ENCODE measurements around the gene HCK. TPM values are rescaled to one million over a fixed set of nuclear protein-coding genes. Genes with fewer than 3 reads are reported as not detected.

The HCK gene
- total RNA-seq, 1 experiment from 2014 or later, result 1.3 TPM

DNA sequence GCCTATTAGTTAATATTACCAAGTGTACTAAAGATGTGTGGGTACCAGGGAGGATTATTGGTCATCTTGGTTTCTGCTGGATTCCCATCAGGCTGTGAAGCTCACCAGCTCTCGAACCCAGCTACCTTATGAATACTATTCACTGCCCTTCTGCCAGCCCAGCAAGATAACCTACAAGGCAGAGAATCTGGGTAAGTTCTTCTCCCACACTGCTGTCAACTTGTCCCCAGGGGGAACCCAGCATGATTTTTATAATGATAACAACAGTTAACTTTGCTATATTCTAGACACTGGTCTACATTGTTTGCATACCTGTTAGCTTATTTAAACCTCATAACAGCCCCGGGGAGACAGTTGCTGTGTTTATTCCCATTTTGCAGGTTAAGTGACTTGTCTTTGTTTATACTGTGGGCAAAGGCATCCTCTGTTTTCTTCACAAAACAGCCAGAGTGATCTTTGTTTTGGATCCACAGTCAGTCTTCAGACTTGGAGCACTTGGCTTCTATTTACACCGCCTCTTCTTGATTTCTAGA, 84.0 kb downstream of the HCK start:
- Mint-ChIP-seq H3K27me3 (ENCODE audit: low read depth) (no peaks in the 10 kb centered on the region), H3K9me3 (no peaks in the 10 kb centered on the region), H3K36me3 (peaks cover 38% of the 10 kb centered on the region), H3K4me1 (peaks cover 5% of the 10 kb centered on the region; the same call in 1 of the 2 replicates), H3K4me3 (no peak overlapping the region), H3K27ac (no peak overlapping the region)
- TF ChIP-seq ZNF232 (CRISPR knock-in tag; IDR thresholded peaks at IDR 0.05) (no peak), GTF2I (CRISPR knock-in tag; conservative IDR thresholded peaks at IDR 0.05) (no peak), RORB (CRISPR knock-in tag; IDR thresholded peaks at IDR 0.05) (no peak), ZNF121 (CRISPR knock-in tag; IDR thresholded peaks at IDR 0.05) (no peak), OVOL2 (CRISPR knock-in tag; IDR thresholded peaks at IDR 0.05; ENCODE audit: borderline replicate concordance) (no peak), ZBTB21 (CRISPR knock-in tag; IDR thresholded peaks at IDR 0.05; ENCODE audit: borderline replicate concordance) (no peak), NFE2L1 (CRISPR knock-in tag; IDR thresholded peaks at IDR 0.05) (no peak), ESRRA (CRISPR knock-in tag; IDR thresholded peaks at IDR 0.05; ENCODE audit: borderline replicate concordance) (no peak), SMAD3 (CRISPR knock-in tag; IDR thresholded peaks at IDR 0.05; ENCODE audit: borderline replicate concordance) (no peak)
- TF ChIP-seq, protein P1, sequence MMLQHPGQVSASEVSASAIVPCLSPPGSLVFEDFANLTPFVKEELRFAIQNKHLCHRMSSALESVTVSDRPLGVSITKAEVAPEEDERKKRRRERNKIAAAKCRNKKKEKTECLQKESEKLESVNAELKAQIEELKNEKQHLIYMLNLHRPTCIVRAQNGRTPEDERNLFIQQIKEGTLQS (CRISPR knock-in tag; conservative IDR thresholded peaks at IDR 0.05), result no peak
- TF ChIP-seq, protein P2, sequence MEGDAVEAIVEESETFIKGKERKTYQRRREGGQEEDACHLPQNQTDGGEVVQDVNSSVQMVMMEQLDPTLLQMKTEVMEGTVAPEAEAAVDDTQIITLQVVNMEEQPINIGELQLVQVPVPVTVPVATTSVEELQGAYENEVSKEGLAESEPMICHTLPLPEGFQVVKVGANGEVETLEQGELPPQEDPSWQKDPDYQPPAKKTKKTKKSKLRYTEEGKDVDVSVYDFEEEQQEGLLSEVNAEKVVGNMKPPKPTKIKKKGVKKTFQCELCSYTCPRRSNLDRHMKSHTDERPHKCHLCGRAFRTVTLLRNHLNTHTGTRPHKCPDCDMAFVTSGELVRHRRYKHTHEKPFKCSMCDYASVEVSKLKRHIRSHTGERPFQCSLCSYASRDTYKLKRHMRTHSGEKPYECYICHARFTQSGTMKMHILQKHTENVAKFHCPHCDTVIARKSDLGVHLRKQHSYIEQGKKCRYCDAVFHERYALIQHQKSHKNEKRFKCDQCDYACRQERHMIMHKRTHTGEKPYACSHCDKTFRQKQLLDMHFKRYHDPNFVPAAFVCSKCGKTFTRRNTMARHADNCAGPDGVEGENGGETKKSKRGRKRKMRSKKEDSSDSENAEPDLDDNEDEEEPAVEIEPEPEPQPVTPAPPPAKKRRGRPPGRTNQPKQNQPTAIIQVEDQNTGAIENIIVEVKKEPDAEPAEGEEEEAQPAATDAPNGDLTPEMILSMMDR (IDR thresholded peaks at IDR 0.05), result no peak
- TF ChIP-seq, protein P3, sequence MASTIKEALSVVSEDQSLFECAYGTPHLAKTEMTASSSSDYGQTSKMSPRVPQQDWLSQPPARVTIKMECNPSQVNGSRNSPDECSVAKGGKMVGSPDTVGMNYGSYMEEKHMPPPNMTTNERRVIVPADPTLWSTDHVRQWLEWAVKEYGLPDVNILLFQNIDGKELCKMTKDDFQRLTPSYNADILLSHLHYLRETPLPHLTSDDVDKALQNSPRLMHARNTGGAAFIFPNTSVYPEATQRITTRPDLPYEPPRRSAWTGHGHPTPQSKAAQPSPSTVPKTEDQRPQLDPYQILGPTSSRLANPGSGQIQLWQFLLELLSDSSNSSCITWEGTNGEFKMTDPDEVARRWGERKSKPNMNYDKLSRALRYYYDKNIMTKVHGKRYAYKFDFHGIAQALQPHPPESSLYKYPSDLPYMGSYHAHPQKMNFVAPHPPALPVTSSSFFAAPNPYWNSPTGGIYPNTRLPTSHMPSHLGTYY (CRISPR knock-in tag; IDR thresholded peaks at IDR 0.05), result no peak
- TF ChIP-seq, protein P4, sequence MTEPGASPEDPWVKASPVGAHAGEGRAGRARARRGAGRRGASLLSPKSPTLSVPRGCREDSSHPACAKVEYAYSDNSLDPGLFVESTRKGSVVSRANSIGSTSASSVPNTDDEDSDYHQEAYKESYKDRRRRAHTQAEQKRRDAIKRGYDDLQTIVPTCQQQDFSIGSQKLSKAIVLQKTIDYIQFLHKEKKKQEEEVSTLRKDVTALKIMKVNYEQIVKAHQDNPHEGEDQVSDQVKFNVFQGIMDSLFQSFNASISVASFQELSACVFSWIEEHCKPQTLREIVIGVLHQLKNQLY (CRISPR knock-in tag; IDR thresholded peaks at IDR 0.05), result no peak
- TF ChIP-seq, protein P5, sequence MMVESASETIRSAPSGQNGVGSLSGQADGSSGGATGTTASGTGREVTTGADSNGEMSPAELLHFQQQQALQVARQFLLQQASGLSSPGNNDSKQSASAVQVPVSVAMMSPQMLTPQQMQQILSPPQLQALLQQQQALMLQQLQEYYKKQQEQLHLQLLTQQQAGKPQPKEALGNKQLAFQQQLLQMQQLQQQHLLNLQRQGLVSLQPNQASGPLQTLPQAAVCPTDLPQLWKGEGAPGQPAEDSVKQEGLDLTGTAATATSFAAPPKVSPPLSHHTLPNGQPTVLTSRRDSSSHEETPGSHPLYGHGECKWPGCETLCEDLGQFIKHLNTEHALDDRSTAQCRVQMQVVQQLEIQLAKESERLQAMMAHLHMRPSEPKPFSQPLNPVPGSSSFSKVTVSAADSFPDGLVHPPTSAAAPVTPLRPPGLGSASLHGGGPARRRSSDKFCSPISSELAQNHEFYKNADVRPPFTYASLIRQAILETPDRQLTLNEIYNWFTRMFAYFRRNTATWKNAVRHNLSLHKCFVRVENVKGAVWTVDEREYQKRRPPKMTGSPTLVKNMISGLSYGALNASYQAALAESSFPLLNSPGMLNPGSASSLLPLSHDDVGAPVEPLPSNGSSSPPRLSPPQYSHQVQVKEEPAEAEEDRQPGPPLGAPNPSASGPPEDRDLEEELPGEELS (CRISPR knock-in tag; IDR thresholded peaks at IDR 0.05), result no peak
- POLR2A ChIA-PET, result no interaction called here
- DNase-seq (ENCODE audit: low spot score), result no peak
- ATAC-seq, result no peak
- CTCF ChIA-PET, result interaction anchor here (1.1 kb wide), 1 partner anchor 303 kb away, joined by 3 read pairs; no protein-coding TSS in a partner anchor

DNA sequence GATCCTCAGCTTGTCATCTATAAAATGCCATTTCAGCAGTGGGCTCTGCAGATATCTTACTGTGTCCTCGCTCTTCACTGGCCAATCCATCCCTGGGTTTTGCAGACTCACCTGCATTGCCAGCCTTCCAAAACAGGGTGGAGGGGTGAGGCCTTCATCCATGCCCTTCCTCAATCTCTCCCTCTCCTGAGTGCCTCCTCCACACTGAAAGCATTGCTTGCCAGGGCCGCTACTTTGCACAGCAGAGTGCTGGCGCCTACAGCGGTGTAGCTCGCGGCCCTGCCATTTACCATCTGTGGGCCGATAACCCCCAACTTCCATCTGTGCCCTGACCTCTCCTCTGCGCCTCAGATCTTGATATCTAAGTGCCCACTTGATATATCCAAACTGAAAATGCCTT, 86.9 kb downstream of the HCK start:
- Mint-ChIP-seq H3K27me3 (ENCODE audit: low read depth) (no peaks in the 10 kb centered on the region), H3K4me3 (no peak overlapping the region), H3K27ac (no peak overlapping the region), H3K36me3 (peaks cover 60% of the 10 kb centered on the region), H3K9me3 (no peaks in the 10 kb centered on the region), H3K4me1 (no peaks in the 10 kb centered on the region)
- ATAC-seq (no peak), DNase-seq (ENCODE audit: low spot score) (no peak)
- POLR2A ChIA-PET, result no interaction called here
- CTCF ChIA-PET, result no interaction called here
- no peak for TF ChIP-seq NFATC4 (CRISPR knock-in tag; IDR thresholded peaks at IDR 0.05)
- TF ChIP-seq SMAD4 (CRISPR knock-in tag; IDR thresholded peaks at IDR 0.05), result no peak
- TF ChIP-seq FOXP1 (CRISPR knock-in tag; IDR thresholded peaks at IDR 0.05; ENCODE audit: borderline replicate concordance), result no peak
- no peak for TF ChIP-seq TEAD4 (CRISPR knock-in tag; IDR thresholded peaks at IDR 0.05)
- TF ChIP-seq, protein P3 (CRISPR knock-in tag; IDR thresholded peaks at IDR 0.05), result no peak
- no peak for TF ChIP-seq FOXK1 (CRISPR knock-in tag; IDR thresholded peaks at IDR 0.05)
- TF ChIP-seq, protein P6, sequence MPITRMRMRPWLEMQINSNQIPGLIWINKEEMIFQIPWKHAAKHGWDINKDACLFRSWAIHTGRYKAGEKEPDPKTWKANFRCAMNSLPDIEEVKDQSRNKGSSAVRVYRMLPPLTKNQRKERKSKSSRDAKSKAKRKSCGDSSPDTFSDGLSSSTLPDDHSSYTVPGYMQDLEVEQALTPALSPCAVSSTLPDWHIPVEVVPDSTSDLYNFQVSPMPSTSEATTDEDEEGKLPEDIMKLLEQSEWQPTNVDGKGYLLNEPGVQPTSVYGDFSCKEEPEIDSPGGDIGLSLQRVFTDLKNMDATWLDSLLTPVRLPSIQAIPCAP (CRISPR knock-in tag; IDR thresholded peaks at IDR 0.05), result no peak
- TF ChIP-seq ZNF232 (CRISPR knock-in tag; IDR thresholded peaks at IDR 0.05), result no peak
- TF ChIP-seq ZNF671 (CRISPR knock-in tag; IDR thresholded peaks at IDR 0.05), result no peak
- no peak for TF ChIP-seq ZNF396 (CRISPR knock-in tag; IDR thresholded peaks at IDR 0.05; ENCODE audit: borderline replicate concordance)
- no peak for TF ChIP-seq NFYB (CRISPR knock-in tag; conservative IDR thresholded peaks at IDR 0.05; ENCODE audit: low read depth)
- no peak for TF ChIP-seq GRHL2 (CRISPR knock-in tag; IDR thresholded peaks at IDR 0.05; ENCODE audit: insufficient replicate concordance, severe bottlenecking)
- TF ChIP-seq, protein P7, sequence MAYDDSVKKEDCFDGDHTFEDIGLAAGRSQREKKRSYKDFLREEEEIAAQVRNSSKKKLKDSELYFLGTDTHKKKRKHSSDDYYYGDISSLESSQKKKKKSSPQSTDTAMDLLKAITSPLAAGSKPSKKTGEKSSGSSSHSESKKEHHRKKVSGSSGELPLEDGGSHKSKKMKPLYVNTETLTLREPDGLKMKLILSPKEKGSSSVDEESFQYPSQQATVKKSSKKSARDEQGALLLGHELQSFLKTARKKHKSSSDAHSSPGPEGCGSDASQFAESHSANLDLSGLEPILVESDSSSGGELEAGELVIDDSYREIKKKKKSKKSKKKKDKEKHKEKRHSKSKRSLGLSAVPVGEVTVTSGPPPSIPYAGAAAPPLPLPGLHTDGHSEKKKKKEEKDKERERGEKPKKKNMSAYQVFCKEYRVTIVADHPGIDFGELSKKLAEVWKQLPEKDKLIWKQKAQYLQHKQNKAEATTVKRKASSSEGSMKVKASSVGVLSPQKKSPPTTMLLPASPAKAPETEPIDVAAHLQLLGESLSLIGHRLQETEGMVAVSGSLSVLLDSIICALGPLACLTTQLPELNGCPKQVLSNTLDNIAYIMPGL (CRISPR knock-in tag; IDR thresholded peaks at IDR 0.05), result no peak
- TF ChIP-seq SOX15 (CRISPR knock-in tag; IDR thresholded peaks at IDR 0.05), result no peak

All from WTC11 (cell line).